Caco-2 (cell line): Measurements from ENCODE around the gene SPTLC2. TPM values are rescaled to one million over a fixed set of nuclear protein-coding genes. Genes with fewer than 3 reads are reported as not detected.
A peak's percentile ranks its signal among the peaks of the same experiment; 100 is the strongest.

Experiments used
- BruUV-seq: library from RNA; stranded (reverse); fragments of 400-500 nt; replicated peaks from 2 replicates; lab custom pipeline; 2021; lab: Mats Ljungman, UMichigan
- CTCF ChIA-PET: fragments of 300-600 bp; sonication (Branson Sonifier 250); formaldehyde crosslinking; loops from one replicate; lab custom pipeline; 2022; ENCODE audit warnings: antibody characterized with exemption; lab: Charles Lee
- POLR2A ChIA-PET: fragments of 300-600 bp; sonication (Branson Sonifier 250); formaldehyde crosslinking; loops from one replicate; lab custom pipeline; 2022; ENCODE audit warnings: antibody characterized with exemption; lab: Charles Lee
- DNase-seq, 2 experiments: peaks; one replicate each; pipeline versions ENCODE4 v3.0.0 to v3.0.0-alpha.2; 2020 to 2022
- H3K27me3 ChIP-seq: replicated peaks from 2 replicates; pipeline ENCODE4 v1.6.0; 2011; ENCODE audit warnings: low read length; ENCODE audit not compliant: control insufficient read depth, insufficient read depth
- H3K36me3 ChIP-seq: 2 replicates; pipeline ENCODE4 v1.5.1; 2011; ENCODE audit warnings: low read length; ENCODE audit not compliant: control insufficient read depth, insufficient read depth
- H3K4me1 ChIP-seq: fragments of 250-450 bp; sonication (Bioruptor Pico); 2 replicates; pipeline ENCODE4 v1.5.1; 2020; ENCODE audit warnings: mild to moderate bottlenecking
- H3K4me3 ChIP-seq: 2 replicates; pipeline ENCODE4 v1.5.1; 2011; ENCODE audit warnings: low read depth, mild to moderate bottlenecking, control low read depth, low read length
- H3K9me3 ChIP-seq: fragments of 250-450 bp; sonication (Bioruptor Pico); 2 replicates; pipeline ENCODE4 v1.5.1; 2020; ENCODE audit warnings: mild to moderate bottlenecking, moderate library complexity
- H3K27ac Mint-ChIP-seq: one replicate; pipeline ENCODE4 v1.8.0; 2022; ENCODE audit warnings: mixed read lengths; ENCODE audit not compliant: unreplicated experiment
- H3K27me3 Mint-ChIP-seq: one replicate; pipeline ENCODE4 v1.8.0; 2022; ENCODE audit warnings: mixed read lengths; ENCODE audit not compliant: insufficient read depth, unreplicated experiment
- H3K36me3 Mint-ChIP-seq: one replicate; pipeline ENCODE4 v1.8.0; 2022; ENCODE audit warnings: mild to moderate bottlenecking, mixed read lengths; ENCODE audit not compliant: insufficient read depth, unreplicated experiment
- H3K4me1 Mint-ChIP-seq: one replicate; pipeline ENCODE4 v1.8.0; 2022; ENCODE audit warnings: low read depth, mixed read lengths; ENCODE audit not compliant: unreplicated experiment
- H3K4me3 Mint-ChIP-seq: one replicate; pipeline ENCODE4 v1.8.0; 2022; ENCODE audit warnings: mild to moderate bottlenecking, moderate library complexity, mixed read lengths; ENCODE audit not compliant: unreplicated experiment
- H3K9me3 Mint-ChIP-seq: one replicate; pipeline ENCODE4 v1.8.0; 2022; ENCODE audit warnings: mixed read lengths; ENCODE audit not compliant: unreplicated experiment
- intact Hi-C: fragments of 100-400 bp; cut with micrococcal nuclease; formaldehyde crosslinking; loops from one replicate; pipeline ENCODE4 v1.10.0; 2022; ENCODE audit not compliant: unreplicated experiment
- total RNA-seq: library from RNA; stranded (reverse); gene quantifications from 2 replicates; pipeline ENCODE4 v1.2.3, GENCODE V29; 2022
- TF ChIP-seq, protein P1 (sequence below), 2 experiments: fragments of 200-600 bp in 1 of 2; IDR thresholded peaks; 1 replicate in 1 of 2; 2 replicates in 1 of 2; pipeline versions ENCODE4 v1.5.1 to v1.8.0; 2011 to 2022; ENCODE audit warnings: antibody characterized with exemption in 1 of 2, control low read depth in 1 of 2, inconsistent platforms in 1 of 2, low read depth in 1 of 2, low read length in 1 of 2, mild to moderate bottlenecking in 1 of 2, moderate library complexity in 1 of 2; ENCODE audit not compliant: insufficient read depth in 1 of 2, severe bottlenecking in 1 of 2, unreplicated experiment in 1 of 2

The SPTLC2 gene
- total RNA-seq, 1 experiment from 2014 or later: 49.6 TPM

DNA sequence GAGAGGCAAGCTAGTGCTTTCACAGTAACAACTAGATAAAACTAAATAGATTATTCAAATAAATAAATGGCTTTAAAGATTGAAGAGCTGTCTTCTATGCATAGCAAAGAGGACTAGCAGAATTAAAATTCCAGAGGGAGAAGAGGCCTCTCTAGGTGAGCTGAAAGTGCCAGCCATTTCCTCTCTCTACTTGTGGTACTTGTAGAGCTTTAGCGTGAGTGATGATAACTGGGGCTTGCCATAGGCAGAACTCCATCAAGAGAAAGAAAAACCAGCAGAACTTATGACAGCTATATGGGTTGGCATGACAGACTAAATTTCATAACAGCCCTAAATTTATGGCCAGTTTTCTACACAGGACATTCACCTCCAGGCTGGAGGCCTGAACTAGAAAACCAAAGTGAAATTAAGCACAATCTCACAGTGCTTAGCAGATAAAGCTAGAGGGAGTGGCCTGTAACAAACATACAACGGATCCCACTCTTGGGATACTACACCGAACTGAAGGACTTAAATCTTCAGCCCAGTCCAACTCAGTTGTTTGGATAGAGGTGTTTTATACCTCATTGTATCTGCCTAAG is 11.0 kb downstream of the SPTLC2 start:
- Mint-ChIP-seq H3K4me1 (peaks cover 35% of the 10 kb centered on the region), H3K27me3 (no peaks in the 10 kb centered on the region), H3K36me3 (peaks cover 5% of the 10 kb centered on the region), H3K27ac (peak overlapping the region; percentile 55), H3K4me3 (peak overlapping the region; percentile 22), H3K9me3 (no peaks in the 10 kb centered on the region)
- H3K4me3 ChIP-seq: no peak overlapping the region
- H3K4me1 ChIP-seq: peaks cover 58% of the 10 kb centered on the region
- BruUV-seq: no TSS peak
- DNase-seq: peak in 1 of 2 experiments; percentile 8
- CTCF ChIA-PET: interaction anchor here (0.6 to 0.7 kb wide), 2 partner anchors 76 to 147 kb away, joined by 3 to 9 read pairs; no protein-coding TSS in a partner anchor
- H3K27me3 ChIP-seq: no peaks in the 10 kb centered on the region
- no peaks in the 10 kb centered on the region for H3K36me3 ChIP-seq
- intact Hi-C loops: no loop called here
- H3K9me3 ChIP-seq: no peaks in the 10 kb centered on the region
- TF ChIP-seq, protein P1, sequence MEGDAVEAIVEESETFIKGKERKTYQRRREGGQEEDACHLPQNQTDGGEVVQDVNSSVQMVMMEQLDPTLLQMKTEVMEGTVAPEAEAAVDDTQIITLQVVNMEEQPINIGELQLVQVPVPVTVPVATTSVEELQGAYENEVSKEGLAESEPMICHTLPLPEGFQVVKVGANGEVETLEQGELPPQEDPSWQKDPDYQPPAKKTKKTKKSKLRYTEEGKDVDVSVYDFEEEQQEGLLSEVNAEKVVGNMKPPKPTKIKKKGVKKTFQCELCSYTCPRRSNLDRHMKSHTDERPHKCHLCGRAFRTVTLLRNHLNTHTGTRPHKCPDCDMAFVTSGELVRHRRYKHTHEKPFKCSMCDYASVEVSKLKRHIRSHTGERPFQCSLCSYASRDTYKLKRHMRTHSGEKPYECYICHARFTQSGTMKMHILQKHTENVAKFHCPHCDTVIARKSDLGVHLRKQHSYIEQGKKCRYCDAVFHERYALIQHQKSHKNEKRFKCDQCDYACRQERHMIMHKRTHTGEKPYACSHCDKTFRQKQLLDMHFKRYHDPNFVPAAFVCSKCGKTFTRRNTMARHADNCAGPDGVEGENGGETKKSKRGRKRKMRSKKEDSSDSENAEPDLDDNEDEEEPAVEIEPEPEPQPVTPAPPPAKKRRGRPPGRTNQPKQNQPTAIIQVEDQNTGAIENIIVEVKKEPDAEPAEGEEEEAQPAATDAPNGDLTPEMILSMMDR (IDR thresholded peaks at IDR 0.05; ENCODE audit: insufficient read depth in 1 of 2, low read depth in 1 of 2, low read length in 1 of 2, severe bottlenecking in 1 of 2, unreplicated experiment in 1 of 2): no peak
- POLR2A ChIA-PET: interaction anchor here (0.6 to 0.7 kb wide), 3 partner anchors 11 to 225 kb away, joined by 7 to 11 read pairs (median 9); partner anchors contain the start of gene SPTLC2

DNA sequence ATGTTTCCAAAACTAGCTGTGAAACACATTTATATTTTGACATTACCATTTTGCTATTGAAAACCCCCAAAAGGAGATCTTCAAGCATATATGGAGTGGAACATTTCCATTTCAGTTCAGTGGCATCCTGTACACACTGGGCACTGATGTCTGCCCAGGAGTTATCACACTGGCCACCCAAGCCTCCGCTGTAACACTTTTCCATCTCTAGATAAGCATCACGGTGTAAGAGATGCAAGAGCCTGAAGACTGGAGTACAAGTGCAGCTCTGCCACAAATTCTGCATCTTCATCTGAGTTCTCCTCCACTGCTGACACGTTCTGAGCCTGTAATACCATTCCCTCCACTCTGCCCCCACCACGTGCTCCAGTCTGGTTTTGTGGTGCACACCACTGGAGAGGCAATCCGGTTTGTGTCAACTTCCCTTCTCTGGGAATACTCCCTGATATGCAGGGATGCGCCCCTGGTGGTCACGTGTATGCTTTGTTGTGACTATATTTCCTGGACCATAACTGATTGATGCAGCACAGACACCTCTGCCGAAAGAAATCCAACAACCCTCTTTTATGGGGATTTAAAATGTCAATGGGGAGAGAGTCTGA is 12.7 kb downstream of the SPTLC2 start:
- ChIA-PET POLR2A (no interaction called here), CTCF (no interaction called here)
- no TSS peak for BruUV-seq
- H3K4me3 Mint-ChIP-seq: no peak overlapping the region
- H3K4me3 ChIP-seq: no peak overlapping the region
- DNase-seq: peak in 1 of 2 experiments; percentile 25
- H3K4me1 ChIP-seq: peaks cover 73% of the 10 kb centered on the region
- H3K27me3 ChIP-seq: no peaks in the 10 kb centered on the region
- H3K9me3 ChIP-seq: no peaks in the 10 kb centered on the region
- H3K4me1 Mint-ChIP-seq: peaks cover 45% of the 10 kb centered on the region
- no peaks in the 10 kb centered on the region for H3K27me3 Mint-ChIP-seq
- H3K27ac Mint-ChIP-seq: no peak overlapping the region
- no peaks in the 10 kb centered on the region for H3K36me3 ChIP-seq
- H3K36me3 Mint-ChIP-seq: peaks cover 5% of the 10 kb centered on the region
- TF ChIP-seq, protein P1 (IDR thresholded peaks at IDR 0.05; ENCODE audit: insufficient read depth in 1 of 2, low read depth in 1 of 2, low read length in 1 of 2, severe bottlenecking in 1 of 2, unreplicated experiment in 1 of 2): peak in 1 of 2 experiments; percentile 3
- intact Hi-C loops: no loop called here
- H3K9me3 Mint-ChIP-seq: no peaks in the 10 kb centered on the region

DNA sequence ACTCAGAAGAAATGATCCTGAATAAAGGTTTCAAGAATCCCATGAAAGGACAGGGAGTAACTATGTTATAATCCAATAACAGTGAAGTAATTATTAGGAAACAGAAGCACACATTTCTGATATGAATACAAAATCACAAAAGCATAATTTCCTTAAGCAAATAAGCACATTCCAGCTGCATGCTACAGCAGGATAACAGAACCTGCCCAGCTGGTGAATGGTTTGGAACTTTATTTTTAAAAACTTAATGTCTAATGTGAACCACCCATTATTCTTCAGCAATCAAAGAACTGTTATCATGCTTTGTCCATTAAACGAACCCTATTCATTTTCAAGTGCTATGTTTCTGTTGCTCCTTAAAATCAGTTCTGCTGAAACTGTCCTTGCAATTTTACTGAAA is 13.4 kb downstream of the SPTLC2 start:
- Histone ChIP-seq H3K9me3 (no peaks in the 10 kb centered on the region), H3K4me1 (peaks cover 75% of the 10 kb centered on the region), H3K4me3 (no peak overlapping the region), H3K27me3 (no peaks in the 10 kb centered on the region), H3K36me3 (no peaks in the 10 kb centered on the region)
- intact Hi-C loops: no loop called here
- no peak for DNase-seq
- POLR2A ChIA-PET: no interaction called here
- no TSS peak for BruUV-seq
- H3K36me3 Mint-ChIP-seq: peaks cover 5% of the 10 kb centered on the region
- no peak overlapping the region for H3K4me3 Mint-ChIP-seq
- CTCF ChIA-PET: no interaction called here
- no peaks in the 10 kb centered on the region for H3K27me3 Mint-ChIP-seq
- no peaks in the 10 kb centered on the region for H3K9me3 Mint-ChIP-seq
- peaks cover 38% of the 10 kb centered on the region for H3K4me1 Mint-ChIP-seq
- no peak overlapping the region for H3K27ac Mint-ChIP-seq
- TF ChIP-seq, protein P1 (IDR thresholded peaks at IDR 0.05; ENCODE audit: insufficient read depth in 1 of 2, low read depth in 1 of 2, low read length in 1 of 2, severe bottlenecking in 1 of 2, unreplicated experiment in 1 of 2): no peak
